CD4-positive, CD25-positive, alpha-beta regulatory T cell (primary cell): ENCODE data around the gene IL22RA2. TPM values are rescaled to one million over a fixed set of nuclear protein-coding genes. Genes with fewer than 3 reads are reported as not detected.
A peak's percentile ranks its signal among the peaks of the same experiment; 100 is the strongest.

Source experiments
- ATAC-seq, 2 donors: fragments of 150-1000 bp; cut with Tn5 transposase; one replicate each; pipeline ENCODE4 v1.10.0; 2021; ENCODE audit warnings: low read depth in 2 of 2, moderate number of reproducible peaks in 2 of 2, moderate library complexity in 1 of 2
- DNase-seq, 3 donors: peaks; one replicate each; pipeline versions ENCODE4 v3.0.0 to v3.0.0-alpha.2; 2012 to 2022; ENCODE audit warnings: mixed read lengths in 1 of 3
- H3K27ac ChIP-seq: one replicate; pipeline ENCODE4 v1.7.0; 2013; ENCODE audit warnings: mild to moderate bottlenecking, low read length; ENCODE audit not compliant: insufficient read depth, poor library complexity, severe bottlenecking
- H3K27me3 ChIP-seq: one replicate; pipeline ENCODE4 v1.7.0; 2013; ENCODE audit warnings: low read length; ENCODE audit not compliant: control insufficient read depth, insufficient read depth
- H3K36me3 ChIP-seq: one replicate; pipeline ENCODE4 v1.7.0; 2013; ENCODE audit warnings: mild to moderate bottlenecking, low read length, moderate library complexity; ENCODE audit not compliant: control insufficient read depth, insufficient read depth
- H3K4me1 ChIP-seq: 2 replicates; pipeline ENCODE4 v1.7.0; 2013; ENCODE audit warnings: mild to moderate bottlenecking, low read length; ENCODE audit not compliant: insufficient read depth, control insufficient read depth, poor library complexity, severe bottlenecking
- H3K4me3 ChIP-seq: one replicate; pipeline ENCODE4 v1.7.0; 2013; ENCODE audit warnings: low read depth, mild to moderate bottlenecking, low read length, moderate library complexity
- H3K9me3 ChIP-seq, 2 experiments: 1 replicate in 1 of 2; 2 replicates in 1 of 2; pipeline ENCODE4 v1.7.0; 2013; ENCODE audit warnings: low read length in 2 of 2, mild to moderate bottlenecking in 1 of 2, moderate library complexity in 1 of 2; ENCODE audit not compliant: control insufficient read depth in 2 of 2
- H3K27ac Mint-ChIP-seq, 3 donors: one replicate each; pipeline ENCODE4 v1.8.0; 2020 to 2022; ENCODE audit warnings: mild to moderate bottlenecking in 3 of 3, mixed read lengths in 3 of 3, moderate library complexity in 2 of 3
- H3K27me3 Mint-ChIP-seq: one replicate; pipeline ENCODE4 v1.8.0; 2022; ENCODE audit warnings: mild to moderate bottlenecking, mixed read lengths
- H3K36me3 Mint-ChIP-seq: one replicate; pipeline ENCODE4 v1.8.0; 2020; ENCODE audit warnings: mixed read lengths
- H3K4me1 Mint-ChIP-seq, 4 donors: one replicate each; pipeline ENCODE4 v1.8.0; 2020 to 2022; ENCODE audit warnings: mixed read lengths in 4 of 4, mild to moderate bottlenecking in 1 of 4
- H3K4me3 Mint-ChIP-seq, 4 donors: one replicate each; pipeline ENCODE4 v1.8.0; 2020 to 2022; ENCODE audit warnings: mild to moderate bottlenecking in 4 of 4, mixed read lengths in 4 of 4, moderate library complexity in 3 of 4
- H3K9me3 Mint-ChIP-seq, 7 donors: one replicate each; pipeline ENCODE4 v1.8.0; 2020 to 2022; ENCODE audit warnings: mixed read lengths in 7 of 7, mild to moderate bottlenecking in 3 of 7, moderate library complexity in 2 of 7
- polyA plus RNA-seq, 4 donors: library from polyadenylated mRNA; unstranded; fragments of 300-500 nt; fragmentation: Illumina TruSeq; gene quantifications; one replicate each; pipeline ENCODE4 v1.2.3, GENCODE V29; 2021
- total RNA-seq: library from RNA; stranded (reverse); gene quantifications from one replicate; pipeline ENCODE4 v1.2.3, GENCODE V29; 2022

The IL22RA2 gene
- total RNA-seq: not detected
- polyA plus RNA-seq: not detected

- H3K36me3 ChIP-seq: no peaks in the 10 kb centered on the region
- Mint-ChIP-seq H3K4me3 (no peak within 1 kb of the TSS), H3K9me3 (peaks cover 0 to 2% (median 0%) of the 10 kb centered on the region in 7 donors), H3K36me3 (no peaks in the 10 kb centered on the region), H3K27me3 (peaks cover 18% of the 10 kb centered on the region), H3K27ac (no peak within 1 kb of the TSS), H3K4me1 (no peaks in the 10 kb centered on the region)
- no peak for DNase-seq
- H3K9me3 ChIP-seq: no peaks in the 10 kb centered on the region
- no peak within 1 kb of the TSS for H3K27ac ChIP-seq
- no peaks in the 10 kb centered on the region for H3K27me3 ChIP-seq
- no peaks in the 10 kb centered on the region for H3K4me1 ChIP-seq
- ATAC-seq: no peak
- no peak within 1 kb of the TSS for H3K4me3 ChIP-seq
Measured at GRCh38 chr6:137173501-137173900, at the start of gene IL22RA2. TSS of gene IL22RA2 (minus strand) at chr6:137173644. CDS start at chr6:137161749, 11,895 bp downstream.

- DNase-seq: no peak
- Mint-ChIP-seq H3K4me1 (peaks cover 24 to 36% (median 28%) of the 10 kb centered on the region in 4 donors), H3K36me3 (no peaks in the 10 kb centered on the region), H3K27me3 (peaks cover 27% of the 10 kb centered on the region), H3K9me3 (no peaks in the 10 kb centered on the region), H3K27ac (peak overlapping the region in 1 of 3 donors; percentile 57), H3K4me3 (no peak overlapping the region)
- Histone ChIP-seq H3K27me3 (no peaks in the 10 kb centered on the region), H3K9me3 (no peaks in the 10 kb centered on the region), H3K4me1 (peaks cover 23% of the 10 kb centered on the region), H3K27ac (no peak overlapping the region), H3K36me3 (no peaks in the 10 kb centered on the region), H3K4me3 (no peak overlapping the region)
- ATAC-seq: no peak
Measured at GRCh38 chr6:137222381-137222780, 48.9 kb upstream of the IL22RA2 start.

- Histone ChIP-seq H3K27me3 (no peaks in the 10 kb centered on the region), H3K4me1 (peaks cover 36% of the 10 kb centered on the region), H3K4me3 (peak overlapping the region; percentile 96), H3K9me3 (no peaks in the 10 kb centered on the region), H3K36me3 (no peaks in the 10 kb centered on the region), H3K27ac (peak overlapping the region; percentile 91)
- no peaks in the 10 kb centered on the region for H3K36me3 Mint-ChIP-seq
- ATAC-seq (peak; percentile 1), DNase-seq (no peak)
- peaks cover 24 to 52% (median 37%) of the 10 kb centered on the region in 4 donors for H3K4me1 Mint-ChIP-seq
- H3K4me3 Mint-ChIP-seq: peak overlapping the region; percentile 97 to 98 (median 98)
- H3K27me3 Mint-ChIP-seq: peaks cover 12% of the 10 kb centered on the region
- no peaks in the 10 kb centered on the region for H3K9me3 Mint-ChIP-seq
- H3K27ac Mint-ChIP-seq: peak overlapping the region; percentile 86 to 97 (median 92)
Measured at GRCh38 chr6:137219664-137220252, 46.3 kb upstream of the IL22RA2 start.

- Mint-ChIP-seq H3K4me1 (peaks cover 24 to 53% (median 43%) of the 10 kb centered on the region in 4 donors), H3K36me3 (no peaks in the 10 kb centered on the region), H3K27me3 (peaks cover 12% of the 10 kb centered on the region), H3K4me3 (peak within 1 kb of the TSS; percentile 97 to 98 (median 98)), H3K27ac (peak within 1 kb of the TSS; percentile 96 to 98 (median 97)), H3K9me3 (no peaks in the 10 kb centered on the region)
- ATAC-seq (peak; percentile 91 to 96), DNase-seq (peak; percentile 92 to 95 (median 93))
- H3K4me1 ChIP-seq: peaks cover 36% of the 10 kb centered on the region
- H3K27ac ChIP-seq: peak within 1 kb of the TSS; percentile 91
- no peaks in the 10 kb centered on the region for H3K9me3 ChIP-seq
- H3K36me3 ChIP-seq: no peaks in the 10 kb centered on the region
- no peaks in the 10 kb centered on the region for H3K27me3 ChIP-seq
- H3K4me3 ChIP-seq: peak within 1 kb of the TSS; percentile 96
Measured at GRCh38 chr6:137218917-137219663, 45.6 kb upstream of the IL22RA2 start, which contains the start of gene IFNGR1. TSS of gene IFNGR1 (minus strand) at chr6:137219385. CDS start at chr6:137219327, 58 bp downstream.

GRCh38 chr6:137218473-137218916, 45.1 kb upstream of the IL22RA2 start:
- Mint-ChIP-seq H3K4me1 (peaks cover 24 to 58% (median 45%) of the 10 kb centered on the region in 4 donors), H3K27ac (peak overlapping the region; percentile 96 to 98 (median 97)), H3K4me3 (peak overlapping the region; percentile 95 to 98 (median 98)), H3K27me3 (peaks cover 12% of the 10 kb centered on the region), H3K9me3 (no peaks in the 10 kb centered on the region), H3K36me3 (no peaks in the 10 kb centered on the region)
- H3K4me1 ChIP-seq: peaks cover 36% of the 10 kb centered on the region
- H3K4me3 ChIP-seq: peak overlapping the region; percentile 96
- H3K9me3 ChIP-seq: no peaks in the 10 kb centered on the region
- H3K27ac ChIP-seq: peak overlapping the region; percentile 91
- ATAC-seq (peak; percentile 70 to 79), DNase-seq (peak; percentile 19 to 66 (median 63))
- H3K36me3 ChIP-seq: no peaks in the 10 kb centered on the region
- H3K27me3 ChIP-seq: no peaks in the 10 kb centered on the region

GRCh38 chr6:137217801-137218472, 44.5 kb upstream of the IL22RA2 start:
- DNase-seq: peak in 1 of 3 donors; percentile 18
- Histone ChIP-seq H3K4me3 (peak overlapping the region; percentile 96), H3K4me1 (peaks cover 36% of the 10 kb centered on the region), H3K36me3 (no peaks in the 10 kb centered on the region), H3K9me3 (no peaks in the 10 kb centered on the region), H3K27me3 (no peaks in the 10 kb centered on the region), H3K27ac (peak overlapping the region; percentile 91)
- Mint-ChIP-seq H3K27ac (peak overlapping the region; percentile 96 to 98 (median 97)), H3K36me3 (no peaks in the 10 kb centered on the region), H3K4me3 (peak overlapping the region; percentile 95 to 98 (median 98)), H3K27me3 (peaks cover 12% of the 10 kb centered on the region), H3K9me3 (no peaks in the 10 kb centered on the region), H3K4me1 (peaks cover 24 to 62% (median 49%) of the 10 kb centered on the region in 4 donors)
- no peak for ATAC-seq

GRCh38 chr6:137216875-137217553, 43.6 kb upstream of the IL22RA2 start:
- H3K36me3 Mint-ChIP-seq: no peaks in the 10 kb centered on the region
- H3K4me1 ChIP-seq: peaks cover 36% of the 10 kb centered on the region
- peak overlapping the region in 1 of 3 donors; percentile 23 for H3K27ac Mint-ChIP-seq
- ATAC-seq (no peak), DNase-seq (no peak)
- H3K9me3 Mint-ChIP-seq: no peaks in the 10 kb centered on the region
- no peak overlapping the region for H3K4me3 ChIP-seq
- no peaks in the 10 kb centered on the region for H3K27me3 ChIP-seq
- peaks cover 24 to 69% (median 53%) of the 10 kb centered on the region in 4 donors for H3K4me1 Mint-ChIP-seq
- H3K4me3 Mint-ChIP-seq: peak overlapping the region; percentile 95 to 98 (median 98)
- no peak overlapping the region for H3K27ac ChIP-seq
- H3K9me3 ChIP-seq: no peaks in the 10 kb centered on the region
- peaks cover 12% of the 10 kb centered on the region for H3K27me3 Mint-ChIP-seq
- H3K36me3 ChIP-seq: no peaks in the 10 kb centered on the region
